Activated gamma-delta T cell treated with anti-CD3 and anti-CD28 coated beads, Interleukin-2, amount 50 U/mL, for 16 hours (primary cell): Measurements from ENCODE around the gene ATXN1.

Experiments
- DNase-seq: peaks from one replicate; pipeline ENCODE4 v3.0.0-alpha.2; 2020; ENCODE audit warnings: low read depth

The ATXN1 gene

GRCh38 chr6:16331384-16332174 lies 429.7 kb downstream of the ATXN1 start:
- peak; percentile 53 for DNase-seq

- DNase-seq = no peak
Measured at GRCh38 chr6:16329233-16329632, 432.0 kb downstream of the ATXN1 start.

- DNase-seq = no peak
Measured at GRCh38 chr6:16327777-16328325, 433.4 kb downstream of the ATXN1 start.

GRCh38 chr6:16326971-16327776 lies 434.1 kb downstream of the ATXN1 start:
- DNase-seq = no peak

- no peak for DNase-seq
Measured at GRCh38 chr6:16326531-16326930, 434.7 kb downstream of the ATXN1 start.

GRCh38 chr6:16324606-16325225 lies 436.5 kb downstream of the ATXN1 start:
- no peak for DNase-seq

- DNase-seq = no peak
Measured at GRCh38 chr6:16324184-16324583, 437.1 kb downstream of the ATXN1 start.

- DNase-seq = peak; percentile 60
Measured at GRCh38 chr6:16322666-16323312, 438.5 kb downstream of the ATXN1 start.

GRCh38 chr6:16321826-16322225 lies 439.4 kb downstream of the ATXN1 start:
- no peak for DNase-seq

GRCh38 chr6:16321341-16321710 lies 439.9 kb downstream of the ATXN1 start:
- DNase-seq = no peak

- DNase-seq = no peak
Measured at GRCh38 chr6:16320533-16321340, 440.5 kb downstream of the ATXN1 start.

- DNase-seq = peak; percentile 48
Measured at GRCh38 chr6:16319813-16320532, 441.3 kb downstream of the ATXN1 start.

GRCh38 chr6:16318953-16319720 lies 442.1 kb downstream of the ATXN1 start:
- no peak for DNase-seq

GRCh38 chr6:16318538-16318937 lies 442.7 kb downstream of the ATXN1 start:
- DNase-seq = no peak

GRCh38 chr6:16316741-16317251 lies 444.5 kb downstream of the ATXN1 start:
- no peak for DNase-seq

GRCh38 chr6:16314296-16314695 lies 447.0 kb downstream of the ATXN1 start:
- DNase-seq = no peak

GRCh38 chr6:16313732-16314131 lies 447.5 kb downstream of the ATXN1 start:
- DNase-seq = no peak

- DNase-seq = no peak
Measured at GRCh38 chr6:16311763-16312162, 449.5 kb downstream of the ATXN1 start.

- DNase-seq = no peak
Measured at GRCh38 chr6:16306334-16306733, 454.9 kb downstream of the ATXN1 start.

- no peak for DNase-seq
Measured at GRCh38 chr6:16305788-16306187, 455.5 kb downstream of the ATXN1 start.
